Prostate gland (tissue), 2 donors: ENCODE results near the gene ACACB. TPM values are rescaled to one million over a fixed set of nuclear protein-coding genes. Genes with fewer than 3 reads are reported as not detected.

Experiments used
- DNase-seq: peaks from one replicate; pipeline ENCODE4 v3.0.0-alpha.2; 2019; ENCODE audit warnings: low spot score
- H3K27ac ChIP-seq, 2 donors: fragments of 200-600 bp; sonication (generic); 2 replicates each; pipeline ENCODE4 v1.5.1; 2017 to 2019
- H3K27me3 ChIP-seq: fragments of 200-600 bp; sonication (generic); replicated peaks from 2 replicates; pipeline ENCODE4 v1.5.1; 2019; ENCODE audit not compliant: insufficient read depth
- H3K36me3 ChIP-seq, 2 donors: fragments of 200-600 bp; sonication (generic); 1 replicate in 1 of 2; 2 replicates in 1 of 2; pipeline versions ENCODE4 v1.5.1 to v1.8.1; 2017 to 2019
- H3K4me1 ChIP-seq: fragments of 200-600 bp; sonication (generic); replicated peaks from 2 replicates; pipeline ENCODE4 v1.5.1; 2019
- H3K4me3 ChIP-seq, 2 donors: fragments of 200-600 bp; sonication (generic); 2 replicates each; pipeline ENCODE4 v1.5.1; 2017 to 2019
- H3K9me3 ChIP-seq: fragments of 200-600 bp; sonication (generic); 2 replicates; pipeline ENCODE4 v1.5.1; 2017
- CTCF ChIP-seq, 4 experiments: fragments of 200-600 bp in 2 of 4; fragments of 450-650 bp in 2 of 4; sonication (generic) in 2 of 4; IDR thresholded peaks; 1 replicate in 3 of 4; 2 replicates in 1 of 4; pipeline ENCODE4 v1.5.1; 2016 to 2019; ENCODE audit warnings: antibody characterized with exemption in 4 of 4, mild to moderate bottlenecking in 2 of 4, moderate library complexity in 2 of 4
- POLR2A ChIP-seq: fragments of 450-650 bp; IDR thresholded peaks from one replicate; pipeline ENCODE4 v1.6.1; 2016; ENCODE audit warnings: antibody characterized with exemption, mild to moderate bottlenecking
- POLR2AphosphoS5 ChIP-seq: sonication (generic); formaldehyde crosslinking; IDR thresholded peaks from one replicate; pipeline ENCODE4 v1.6.1; 2017; ENCODE audit warnings: antibody characterized with exemption
- WGBS: methylation state at CpG from one replicate; pipeline ENCODE4 v1.1.5; 2018; 5-methylcytosine and 5-hydroxymethylcytosine counted together
- intact Hi-C: fragments of 100-400 bp; cut with DNase I; formaldehyde crosslinking; loops from one replicate; pipeline ENCODE4 v1.14.2; 2022
- total RNA-seq, 2 donors: library from RNA; depleted of rRNA; stranded (reverse); fragments of >200 nt; gene quantifications; one replicate each; pipeline ENCODE4 v1.1.0, GENCODE V29; 2016

The ACACB gene
- total RNA-seq, 2 donors from 2014 or later = 52.5 to 63.3 TPM

GRCh38 chr12:109110988-109111495 is 5.3 kb upstream of the ACACB start:
- TF ChIP-seq POLR2A (peak; percentile 67), CTCF (IDR thresholded peaks at IDR 0.05) (peak in 2 of 4 experiments; percentile 13 to 16), POLR2AphosphoS5 (peak; percentile 90)
- 5% methylated on average over 27 of the region's 28 CpGs for WGBS

DNA sequence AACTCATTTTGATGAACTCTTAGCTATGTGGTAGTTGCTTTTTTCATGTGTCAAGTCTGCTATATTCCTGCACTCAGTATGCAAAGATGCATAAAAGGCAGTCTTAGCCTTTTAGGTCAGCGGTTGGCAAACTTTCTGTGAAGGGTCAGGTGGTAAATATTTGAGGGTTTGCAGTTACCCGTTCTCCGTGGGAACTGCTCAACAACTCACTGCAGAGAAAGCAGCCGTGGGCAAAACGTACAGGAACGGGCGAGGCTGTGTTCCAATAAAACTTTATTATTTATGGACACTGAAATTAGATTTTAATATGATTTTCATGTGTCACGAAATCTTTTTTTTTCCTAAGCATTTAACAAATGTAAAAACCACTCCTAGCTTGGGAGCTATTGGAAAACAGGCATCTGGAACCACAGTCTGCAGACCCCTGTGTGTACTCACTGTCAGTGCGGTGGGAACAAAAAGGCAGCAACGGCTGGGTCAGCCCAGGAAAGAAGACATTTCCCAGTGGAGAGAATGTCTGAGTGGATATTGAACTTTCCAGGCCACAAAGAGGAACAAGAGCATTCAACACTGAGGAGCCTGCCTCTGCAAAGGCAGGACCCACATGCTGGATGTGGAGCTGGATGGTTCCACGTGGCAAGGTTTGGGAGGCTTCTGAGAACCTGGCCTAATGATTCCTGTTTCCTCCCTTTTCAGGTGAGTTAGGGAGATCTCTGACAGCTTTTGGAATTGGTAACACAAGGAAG is 3.5 kb upstream of the ACACB start:
- TF ChIP-seq CTCF (IDR thresholded peaks at IDR 0.05) = no peak
- no peak for TF ChIP-seq POLR2AphosphoS5
- no peak for TF ChIP-seq POLR2A
- no peak overlapping the region for H3K4me3 ChIP-seq
- 60% methylated on average over 11 of the region's 11 CpGs for WGBS
- peaks cover 16% of the 10 kb centered on the region for H3K4me1 ChIP-seq
- no peaks in the 10 kb centered on the region for H3K36me3 ChIP-seq
- intact Hi-C loops = loop anchor here (2.0 to 10.0 kb wide), 2 partner anchors 42 to 272 kb away; no protein-coding TSS in a partner anchor
- H3K9me3 ChIP-seq = no peaks in the 10 kb centered on the region
- peak overlapping the region; percentile 23 to 52 for H3K27ac ChIP-seq
- no peak for DNase-seq
- no peaks in the 10 kb centered on the region for H3K27me3 ChIP-seq

More at GRCh38 chr12:109110988-109111495, 5.3 kb upstream of the ACACB start:
- Histone ChIP-seq H3K4me3 (peak overlapping the region; percentile 47 to 55), H3K9me3 (no peaks in the 10 kb centered on the region), H3K27me3 (no peaks in the 10 kb centered on the region), H3K4me1 (peaks cover 11% of the 10 kb centered on the region), H3K36me3 (no peaks in the 10 kb centered on the region), H3K27ac (peak overlapping the region; percentile 90)
- intact Hi-C loops = loop anchor here (10.0 kb wide), 1 partner anchor 274 kb away; no protein-coding TSS in a partner anchor
- DNase-seq = peak; percentile 87

GRCh38 chr12:109113661-109114321 is 2.6 kb upstream of the ACACB start:
- intact Hi-C loops = loop anchor here (2.0 to 10.0 kb wide), 2 partner anchors 41 to 271 kb away; no protein-coding TSS in a partner anchor
- H3K4me1 ChIP-seq = peaks cover 16% of the 10 kb centered on the region
- H3K4me3 ChIP-seq = no peak overlapping the region
- peak overlapping the region; percentile 23 to 52 for H3K27ac ChIP-seq
- TF ChIP-seq POLR2A = no peak
- peak; percentile 21 for TF ChIP-seq POLR2AphosphoS5
- no peaks in the 10 kb centered on the region for H3K36me3 ChIP-seq
- 49% methylated on average over 5 of the region's 5 CpGs for WGBS
- no peaks in the 10 kb centered on the region for H3K27me3 ChIP-seq
- no peak for DNase-seq
- no peaks in the 10 kb centered on the region for H3K9me3 ChIP-seq

GRCh38 chr12:109114644-109115043 is 1.7 kb upstream of the ACACB start:
- H3K27ac ChIP-seq = peak overlapping the region; percentile 56 to 59
- TF ChIP-seq POLR2A (no peak), POLR2AphosphoS5 (no peak), CTCF (IDR thresholded peaks at IDR 0.05) (no peak)
- H3K27me3 ChIP-seq = no peaks in the 10 kb centered on the region
- 41% methylated on average over 2 of the region's 2 CpGs for WGBS
- DNase-seq = no peak
- no peaks in the 10 kb centered on the region for H3K9me3 ChIP-seq
- no peaks in the 10 kb centered on the region for H3K36me3 ChIP-seq
- intact Hi-C loops = loop anchor here (10.0 kb wide), 1 partner anchor 270 kb away; no protein-coding TSS in a partner anchor
- peaks cover 16% of the 10 kb centered on the region for H3K4me1 ChIP-seq
- no peak overlapping the region for H3K4me3 ChIP-seq

DNA sequence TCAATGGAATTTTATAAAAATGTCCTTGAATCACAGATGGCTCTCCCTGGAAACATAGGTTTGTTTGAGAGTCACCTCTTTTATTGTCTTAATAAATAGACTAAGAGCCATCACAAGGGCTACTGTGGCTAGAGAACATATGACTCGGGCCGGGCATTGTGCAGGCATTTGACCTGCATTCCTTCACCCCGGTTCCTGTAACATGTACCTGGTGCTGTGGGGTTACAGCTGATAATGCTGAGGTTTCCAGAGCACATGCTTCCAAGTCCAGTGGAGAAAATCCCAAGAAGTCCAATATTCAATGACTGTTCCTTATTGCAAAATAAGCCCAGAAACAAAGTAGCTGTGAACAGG is 1.0 kb upstream of the ACACB start:
- no peak for TF ChIP-seq POLR2A
- TF ChIP-seq POLR2AphosphoS5 = no peak
- TF ChIP-seq CTCF (IDR thresholded peaks at IDR 0.05) = no peak
- Histone ChIP-seq H3K27me3 (no peaks in the 10 kb centered on the region), H3K27ac (peak overlapping the region; percentile 56 to 59), H3K4me1 (peaks cover 16% of the 10 kb centered on the region), H3K9me3 (no peaks in the 10 kb centered on the region), H3K36me3 (no peaks in the 10 kb centered on the region), H3K4me3 (no peak overlapping the region)
- no peak for DNase-seq
- intact Hi-C loops = loop anchor here (10.0 kb wide), 1 partner anchor 269 kb away; no protein-coding TSS in a partner anchor
- 73% methylated on average over 3 of the region's 3 CpGs for WGBS
